B cell (primary cell): ENCODE measurements around the gene PEAK1. TPM values are rescaled to one million over a fixed set of nuclear protein-coding genes. Genes with fewer than 3 reads are reported as not detected.

Source experiments
- ATAC-seq: fragments of 200-7000 bp; cut with Tn5 transposase; one replicate; pipeline ENCODE4 v1.10.0; 2021; ENCODE audit warnings: low read depth, mild to moderate bottlenecking, moderate number of reproducible peaks, moderate library complexity
- CTCF ChIA-PET: fragments of 350-600 bp; sonication (Branson Sonifier 250); formaldehyde crosslinking; loops from one replicate; lab custom pipeline; 2021; ENCODE audit warnings: antibody characterized with exemption, inconsistent platforms; lab: Charles Lee
- POLR2A ChIA-PET: fragments of 350-600 bp; sonication (Branson Sonifier 250); formaldehyde crosslinking; loops from one replicate; lab custom pipeline; 2021; ENCODE audit warnings: antibody characterized with exemption; lab: Charles Lee
- DNase-seq: peaks from one replicate; pipeline ENCODE4 v3.0.0; 2013
- H2AFZ ChIP-seq: 2 replicates; pipeline ENCODE4 v1.6.1; 2012; ENCODE audit warnings: mild to moderate bottlenecking, low read depth, low read length; ENCODE audit not compliant: insufficient read depth, poor library complexity, severe bottlenecking
- H3K27ac ChIP-seq, 2 donors: 1 replicate in 1 of 2; 2 replicates in 1 of 2; pipeline ENCODE4 v1.5.1; 2012 to 2013; ENCODE audit warnings: low read length in 2 of 2, mild to moderate bottlenecking in 2 of 2, moderate library complexity in 1 of 2
- H3K27me3 ChIP-seq, 4 experiments: fragments of 200-600 bp in 1 of 4; sonication (generic) in 1 of 4; replicated peaks in 1 of 4; 1 replicate in 2 of 4; 2 replicates in 2 of 4; pipeline versions ENCODE4 v1.6.1 to v1.7.0; 2013 to 2016; ENCODE audit warnings: low read length in 3 of 4, mild to moderate bottlenecking in 2 of 4, mixed read lengths in 1 of 4, moderate library complexity in 1 of 4; ENCODE audit not compliant: insufficient read depth in 4 of 4, control insufficient read depth in 3 of 4; ENCODE audit errors: control extremely low read depth in 1 of 4
- H3K36me3 ChIP-seq, 2 experiments: replicated peaks in 1 of 2; 1 replicate in 1 of 2; 2 replicates in 1 of 2; pipeline versions ENCODE4 v1.6.1 to v1.7.1; 2013; ENCODE audit warnings: low read length in 1 of 2; ENCODE audit not compliant: insufficient read depth in 2 of 2, control insufficient read depth in 1 of 2; ENCODE audit errors: control extremely low read depth in 1 of 2, extremely low read depth in 1 of 2
- H3K4me1 ChIP-seq, 2 donors: fragments of 200-600 bp in 1 of 2; sonication (generic) in 1 of 2; 1 replicate in 1 of 2; 2 replicates in 1 of 2; pipeline versions ENCODE4 v1.5.1 to v1.6.1; 2013 to 2017; ENCODE audit warnings: low read length in 2 of 2; ENCODE audit not compliant: control insufficient read depth in 2 of 2, insufficient read depth in 2 of 2
- H3K4me2 ChIP-seq: replicated peaks from 2 replicates; pipeline ENCODE3; 2012; ENCODE audit warnings: mild to moderate bottlenecking, low read depth, low read length; ENCODE audit not compliant: poor library complexity, severe bottlenecking
- H3K4me3 ChIP-seq, 5 experiments: fragments of 200-600 bp in 1 of 5; sonication (generic) in 1 of 5; 1 replicate in 3 of 5; 2 replicates in 2 of 5; pipeline versions ENCODE4 v1.5.1 to v1.7.0; 2011 to 2016; ENCODE audit warnings: low read length in 4 of 5, mild to moderate bottlenecking in 4 of 5, low read depth in 2 of 5, control low read depth in 1 of 5, moderate library complexity in 1 of 5; ENCODE audit not compliant: insufficient read depth in 1 of 5; ENCODE audit errors: control extremely low read depth in 1 of 5, extremely low read depth in 1 of 5
- H3K79me2 ChIP-seq: fragments of 200-600 bp; sonication (generic); one replicate; pipeline ENCODE4 v1.6.0; 2016; ENCODE audit warnings: low read length; ENCODE audit not compliant: control insufficient read depth, insufficient read depth
- H3K9ac ChIP-seq: fragments of 200-600 bp; sonication (generic); 2 replicates; pipeline ENCODE4 v1.6.1; 2017; ENCODE audit warnings: mild to moderate bottlenecking, low read length, moderate library complexity
- H3K9me3 ChIP-seq, 3 donors: one replicate each; pipeline versions ENCODE4 v1.6.1 to v1.7.1; 2013; ENCODE audit warnings: low read length in 2 of 3; ENCODE audit not compliant: control insufficient read depth in 2 of 3, insufficient read depth in 1 of 3; ENCODE audit errors: control extremely low read depth in 1 of 3
- H4K20me1 ChIP-seq: 2 replicates; pipeline ENCODE4 v1.6.0; 2012; ENCODE audit warnings: mild to moderate bottlenecking, low read length; ENCODE audit not compliant: insufficient read depth, control insufficient read depth, poor library complexity, severe bottlenecking
- H3K27ac Mint-ChIP-seq: one replicate; pipeline ENCODE4 v1.8.0; 2021; ENCODE audit warnings: mixed read lengths
- H3K27me3 Mint-ChIP-seq: one replicate; pipeline ENCODE4 v1.8.0; 2021; ENCODE audit warnings: mixed read lengths
- H3K4me1 Mint-ChIP-seq: one replicate; pipeline ENCODE4 v1.8.0; 2021; ENCODE audit warnings: mixed read lengths
- H3K4me3 Mint-ChIP-seq: one replicate; pipeline ENCODE4 v1.8.0; 2021; ENCODE audit warnings: mixed read lengths
- H3K9me3 Mint-ChIP-seq: one replicate; pipeline ENCODE4 v1.8.0; 2022; ENCODE audit warnings: mixed read lengths; ENCODE audit not compliant: insufficient read depth
- EZH2 ChIP-seq: IDR thresholded peaks from 2 replicates; pipeline ENCODE4 v1.6.1; 2012; ENCODE audit warnings: borderline replicate concordance, low read depth, mild to moderate bottlenecking, moderate library complexity, low read length; ENCODE audit not compliant: insufficient read depth, poor library complexity, severe bottlenecking
- WGBS: methylation state at CpG from one replicate; pipeline ENCODE4 v1.1.5; 2013; ENCODE audit warnings: missing lambda C conversion rate; ENCODE audit not compliant: insufficient coverage; 5-methylcytosine and 5-hydroxymethylcytosine counted together
- intact Hi-C: fragments of 100-400 bp; cut with micrococcal nuclease; formaldehyde crosslinking; loops from one replicate; pipeline ENCODE4 v1.10.0; 2022
- polyA plus RNA-seq: library from polyadenylated mRNA; depleted of rRNA; stranded (reverse); fragments of >200 nt; gene quantifications from 2 replicates; pipeline ENCODE4 v1.2.3, GENCODE V29; 2012
- total RNA-seq, 2 donors: library from RNA; stranded (reverse); fragments of 120-200 nt in 1 of 2; gene quantifications; 1 replicate in 1 of 2; 2 replicates in 1 of 2; pipeline versions ENCODE4 v1.2.3 to v1.2.4, GENCODE V29; 2013 to 2022
- TF ChIP-seq, protein P1 (sequence below): fragments of 200-600 bp; IDR thresholded peaks from one replicate; pipeline ENCODE4 v1.8.0; 2022; ENCODE audit warnings: antibody characterized with exemption, mild to moderate bottlenecking

PEAK1 gene
- total and polyA plus RNA-seq, 2 donors (not counting 1 experiment from before 2014, with no cell fraction given), result 13.4 to 38.0 TPM

DNA sequence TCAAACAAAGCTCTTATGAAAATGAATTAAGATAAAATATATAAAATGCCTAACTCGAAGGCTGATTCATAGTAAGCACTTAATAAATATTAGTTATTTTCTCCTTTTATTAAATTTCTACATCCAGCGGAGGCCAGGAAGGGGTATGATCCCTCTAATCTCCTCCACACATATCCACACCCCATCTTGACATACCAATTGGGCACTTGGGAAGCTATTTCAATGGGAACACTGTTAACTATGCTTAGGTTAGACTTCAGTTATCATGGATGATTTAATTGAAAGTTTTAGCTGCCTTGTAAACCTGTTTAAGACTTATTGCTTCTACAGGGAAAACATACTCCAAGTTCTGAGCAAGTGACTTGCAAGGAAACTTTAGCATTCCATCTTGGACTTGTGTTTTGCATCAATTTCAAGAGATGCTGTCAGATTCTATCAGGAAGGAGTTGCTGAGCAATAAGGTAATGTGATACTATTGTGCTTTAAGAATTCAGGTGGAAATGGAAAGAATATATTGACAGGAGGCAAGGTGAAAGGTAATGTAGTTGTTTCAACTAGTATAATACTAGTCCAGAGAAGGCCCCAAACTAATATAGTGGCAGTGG, 228.6 kb downstream of the PEAK1 start:
- Histone ChIP-seq H3K27ac (no peak overlapping the region), H3K4me3 (no peak overlapping the region), H2AFZ (no peak overlapping the region), H3K9ac (no peak overlapping the region), H3K4me1 (peaks cover 38 to 41% of the 10 kb centered on the region in 2 donors), H3K36me3 (no peaks in the 10 kb centered on the region), H3K4me2 (no peak overlapping the region), H3K9me3 (no peaks in the 10 kb centered on the region), H3K27me3 (no peaks in the 10 kb centered on the region), H3K79me2 (peaks cover 6% of the 10 kb centered on the region), H4K20me1 (no peaks in the 10 kb centered on the region)
- no peak for TF ChIP-seq EZH2
- TF ChIP-seq, protein P1, sequence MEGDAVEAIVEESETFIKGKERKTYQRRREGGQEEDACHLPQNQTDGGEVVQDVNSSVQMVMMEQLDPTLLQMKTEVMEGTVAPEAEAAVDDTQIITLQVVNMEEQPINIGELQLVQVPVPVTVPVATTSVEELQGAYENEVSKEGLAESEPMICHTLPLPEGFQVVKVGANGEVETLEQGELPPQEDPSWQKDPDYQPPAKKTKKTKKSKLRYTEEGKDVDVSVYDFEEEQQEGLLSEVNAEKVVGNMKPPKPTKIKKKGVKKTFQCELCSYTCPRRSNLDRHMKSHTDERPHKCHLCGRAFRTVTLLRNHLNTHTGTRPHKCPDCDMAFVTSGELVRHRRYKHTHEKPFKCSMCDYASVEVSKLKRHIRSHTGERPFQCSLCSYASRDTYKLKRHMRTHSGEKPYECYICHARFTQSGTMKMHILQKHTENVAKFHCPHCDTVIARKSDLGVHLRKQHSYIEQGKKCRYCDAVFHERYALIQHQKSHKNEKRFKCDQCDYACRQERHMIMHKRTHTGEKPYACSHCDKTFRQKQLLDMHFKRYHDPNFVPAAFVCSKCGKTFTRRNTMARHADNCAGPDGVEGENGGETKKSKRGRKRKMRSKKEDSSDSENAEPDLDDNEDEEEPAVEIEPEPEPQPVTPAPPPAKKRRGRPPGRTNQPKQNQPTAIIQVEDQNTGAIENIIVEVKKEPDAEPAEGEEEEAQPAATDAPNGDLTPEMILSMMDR, result no peak
- no peaks in the 10 kb centered on the region for H3K27me3 Mint-ChIP-seq
- DNase-seq (no peak), ATAC-seq (no peak)
- no peaks in the 10 kb centered on the region for H3K9me3 Mint-ChIP-seq
- WGBS, result no CpG with 5 or more reads among the region's 2 CpGs
- peak overlapping the region; percentile 0 for H3K27ac Mint-ChIP-seq
- H3K4me1 Mint-ChIP-seq, result peaks cover 44% of the 10 kb centered on the region
- POLR2A ChIA-PET, result no interaction called here
- H3K4me3 Mint-ChIP-seq, result no peak overlapping the region
- CTCF ChIA-PET, result interaction anchor here (0.9 to 14.0 kb wide), 4 partner anchors 14 to 351 kb away, joined by 3 to 252 read pairs (median 80); no protein-coding TSS in a partner anchor
- intact Hi-C loops, result no loop called here
